Stimulated activated naive CD4-positive, alpha-beta T cell treated with Interleukin-2 at 50 U/mL for 16 hours (primary cell): ENCODE measurements around the gene PCDHGA7.
"Not testable (repeated sequence)": the region's sequence is repeated elsewhere in the genome, so short reads cannot be mapped to it uniquely, and the experiment has no call there.

Experiments used
- DNase-seq: peaks from one replicate; lab custom pipeline; 2025; lab: John Stamatoyannopoulos, UW

Gene PCDHGA7

DNA sequence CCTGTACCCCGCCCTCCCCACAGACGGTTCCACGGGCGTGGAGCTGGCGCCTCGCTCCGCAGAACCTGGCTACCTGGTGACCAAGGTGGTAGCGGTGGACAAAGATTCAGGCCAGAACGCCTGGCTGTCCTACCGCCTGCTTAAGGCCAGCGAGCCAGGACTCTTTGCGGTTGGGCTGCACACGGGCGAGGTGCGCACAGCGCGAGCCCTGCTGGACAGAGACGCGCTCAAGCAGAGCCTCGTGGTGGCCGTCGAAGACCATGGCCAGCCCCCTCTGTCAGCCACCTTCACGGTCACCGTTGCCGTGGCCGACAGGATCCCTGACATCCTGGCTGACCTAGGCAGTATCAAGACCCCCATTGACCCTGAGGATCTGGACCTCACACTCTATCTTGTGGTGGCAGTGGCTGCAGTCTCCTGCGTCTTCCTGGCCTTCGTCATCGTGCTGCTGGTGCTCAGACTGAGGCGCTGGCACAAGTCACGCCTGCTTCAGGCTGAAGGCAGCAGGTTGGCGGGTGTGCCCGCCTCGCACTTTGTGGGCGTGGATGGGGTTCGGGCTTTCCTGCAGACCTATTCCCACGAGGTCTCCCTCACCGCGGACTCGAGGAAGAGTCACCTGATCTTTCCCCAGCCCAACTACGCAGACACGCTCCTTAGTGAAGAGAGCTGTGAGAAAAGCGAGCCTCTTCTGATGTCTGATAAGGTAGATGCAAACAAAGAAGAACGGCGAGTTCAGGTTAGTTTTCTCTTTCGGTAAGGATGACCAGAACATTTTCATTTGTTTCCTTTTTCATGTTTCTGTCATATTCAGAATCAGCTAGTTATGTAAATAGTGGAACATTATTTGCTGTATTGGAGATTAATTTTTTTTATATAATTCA lies 16.3 kb upstream of the PCDHGA7 start:
- DNase-seq, result no peak

DNA sequence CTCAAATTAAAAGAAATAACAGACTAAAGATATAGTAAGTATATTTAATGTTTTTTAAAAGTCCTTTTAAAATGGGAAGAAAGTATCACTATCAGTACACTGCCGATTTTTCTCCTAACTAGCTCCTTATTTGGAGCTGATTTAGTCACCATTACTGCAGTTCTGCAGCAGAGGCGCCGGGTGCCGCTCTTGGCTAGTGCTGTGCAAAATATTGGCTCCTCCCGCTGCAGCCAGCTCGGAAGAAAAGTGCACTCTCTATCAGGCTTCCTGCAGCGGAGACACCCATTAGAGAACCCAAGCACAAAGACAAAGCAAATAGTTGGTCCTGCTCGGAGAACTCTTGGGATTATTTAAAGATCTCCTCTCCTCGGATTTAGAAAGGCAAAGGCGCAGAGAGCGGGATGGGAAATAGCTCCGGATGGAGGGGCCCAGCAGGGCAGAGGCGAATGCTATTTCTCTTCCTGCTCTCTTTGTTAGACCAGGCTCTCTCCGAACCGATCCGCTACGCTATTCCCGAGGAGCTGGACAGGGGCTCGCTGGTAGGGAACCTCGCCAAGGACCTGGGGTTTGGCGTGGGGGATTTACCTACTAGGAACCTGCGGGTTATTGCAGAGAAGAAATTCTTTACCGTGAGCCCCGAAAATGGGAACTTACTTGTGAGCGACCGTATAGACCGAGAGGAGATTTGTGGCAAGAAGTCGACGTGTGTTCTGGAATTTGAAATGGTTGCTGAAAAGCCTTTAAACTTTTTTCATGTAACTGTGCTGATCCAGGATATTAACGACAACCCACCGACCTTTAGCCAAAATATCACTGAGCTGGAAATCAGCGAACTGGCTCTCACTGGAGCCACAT lies 12.3 kb upstream of the PCDHGA7 start, which contains the start of gene PCDHGB3:
TSS of gene PCDHGB3 (plus strand) at position 249 of the 855 bp plus-strand sequence. CDS start at position 402, 153 bp downstream.
- DNase-seq, result peak; percentile 10

GRCh38 chr5:141371572-141372475 lies 10.7 kb upstream of the PCDHGA7 start:
- no peak for DNase-seq

- DNase-seq, result no peak
Observed at GRCh38 chr5:141373673-141374317, 8.7 kb upstream of the PCDHGA7 start, which contains the start of gene PCDHGA6. Gene PCDHGA6, plus strand, starts transcription at chr5:141373891. Its CDS starts 193 bp downstream, at chr5:141374084.

GRCh38 chr5:141374627-141375026 lies 7.9 kb upstream of the PCDHGA7 start:
- no peak for DNase-seq

- not testable (repeated sequence) for DNase-seq
Observed at GRCh38 chr5:141375444-141376155, 6.9 kb upstream of the PCDHGA7 start.

DNA sequence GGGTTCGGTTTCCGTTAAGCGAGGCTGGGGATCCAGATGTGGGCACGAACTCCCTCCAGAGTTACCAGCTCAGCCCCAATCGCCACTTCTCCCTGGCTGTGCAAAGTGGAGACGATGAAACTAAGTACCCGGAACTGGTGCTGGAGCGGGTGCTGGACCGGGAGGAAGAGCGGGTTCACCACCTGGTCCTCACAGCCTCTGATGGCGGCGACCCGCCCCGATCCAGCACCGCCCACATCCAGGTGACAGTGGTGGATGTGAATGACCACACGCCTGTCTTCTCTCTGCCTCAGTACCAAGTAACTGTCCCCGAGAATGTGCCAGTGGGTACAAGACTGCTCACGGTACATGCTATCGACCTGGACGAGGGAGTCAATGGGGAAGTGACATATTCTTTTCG lies 803 bp downstream of the PCDHGA7 start:
- no peak for DNase-seq

DNA sequence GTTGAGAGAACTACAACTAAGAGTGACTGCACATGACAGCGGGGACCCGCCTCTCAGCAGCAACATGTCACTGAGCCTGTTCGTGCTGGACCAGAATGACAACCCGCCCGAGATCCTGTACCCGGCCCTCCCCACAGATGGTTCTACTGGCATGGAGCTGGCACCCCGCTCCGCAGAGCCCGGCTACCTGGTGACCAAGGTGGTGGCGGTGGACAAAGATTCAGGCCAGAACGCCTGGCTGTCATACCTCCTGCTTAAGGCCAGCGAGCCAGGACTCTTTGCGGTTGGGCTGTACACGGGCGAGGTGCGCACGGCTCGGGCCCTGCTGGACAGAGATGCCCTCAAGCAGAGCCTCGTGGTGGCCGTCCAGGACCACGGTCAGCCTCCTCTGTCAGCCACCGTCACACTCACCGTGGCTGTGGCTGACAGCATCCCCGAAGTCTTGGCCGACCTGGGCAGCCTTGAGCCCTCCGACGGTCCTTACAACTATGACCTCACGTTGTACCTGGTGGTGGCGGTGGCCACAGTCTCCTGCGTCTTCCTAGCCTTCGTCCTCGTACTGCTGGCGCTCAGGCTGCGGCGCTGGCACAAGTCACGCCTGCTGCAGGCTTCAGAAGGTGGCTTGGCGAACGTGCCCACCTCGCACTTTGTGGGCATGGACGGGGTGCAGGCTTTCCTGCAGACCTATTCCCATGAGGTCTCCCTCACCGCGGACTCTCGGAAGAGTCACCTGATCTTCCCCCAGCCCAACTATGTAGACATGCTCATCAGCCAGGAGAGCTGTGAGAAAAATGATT lies 2.1 kb downstream of the PCDHGA7 start:
- no peak for DNase-seq

GRCh38 chr5:141387557-141388311 lies 5.2 kb downstream of the PCDHGA7 start, which contains the start of gene PCDHGB4:
Gene PCDHGB4, plus strand, starts transcription at chr5:141387698. Its CDS starts 187 bp downstream, at chr5:141387885.
- DNase-seq, result not testable (repeated sequence)

GRCh38 chr5:141388661-141389060 lies 6.1 kb downstream of the PCDHGA7 start:
- no peak for DNase-seq

GRCh38 chr5:141389153-141390042 lies 6.9 kb downstream of the PCDHGA7 start:
- DNase-seq, result no peak

- no peak for DNase-seq
Observed at GRCh38 chr5:141392429-141393198, 10.1 kb downstream of the PCDHGA7 start, which contains the start of gene PCDHGA8. Gene PCDHGA8, plus strand, starts transcription at chr5:141392633. Its CDS starts 181 bp downstream, at chr5:141392814.

- DNase-seq, result no peak
Observed at GRCh38 chr5:141393267-141393666, 10.7 kb downstream of the PCDHGA7 start.

GRCh38 chr5:141394401-141395187 lies 12.1 kb downstream of the PCDHGA7 start:
- DNase-seq, result not testable (repeated sequence)

- peak; percentile 6 for DNase-seq
Observed at GRCh38 chr5:141397756-141398551, 15.4 kb downstream of the PCDHGA7 start, which contains the start of gene PCDHGB5. Gene PCDHGB5, plus strand, starts transcription at chr5:141397947. Its CDS starts 181 bp downstream, at chr5:141398128.
